Breast epithelium (tissue), 4 donors: Measurements from ENCODE around the gene PDZD8. TPM values are rescaled to one million over a fixed set of nuclear protein-coding genes. Genes with fewer than 3 reads are reported as not detected.

Experiments
- DNase-seq, 2 donors: peaks; one replicate each; pipeline ENCODE4 v3.0.0-alpha.2; 2019; ENCODE audit warnings: low spot score in 2 of 2
- H3K27ac ChIP-seq, 2 donors: fragments of 200-600 bp; sonication (generic) in 1 of 2; one replicate each; pipeline ENCODE4 v1.5.1; 2016 to 2019; ENCODE audit warnings: mild to moderate bottlenecking in 1 of 2
- H3K27me3 ChIP-seq, 2 donors: fragments of 200-600 bp; sonication (generic) in 1 of 2; one replicate each; pipeline versions ENCODE4 v1.5.1 to v1.6.0; 2017 to 2019; ENCODE audit warnings: control low read depth in 1 of 2, mild to moderate bottlenecking in 1 of 2
- H3K36me3 ChIP-seq: fragments of 200-600 bp; one replicate; pipeline ENCODE4 v1.5.1; 2019
- H3K4me1 ChIP-seq, 2 donors: fragments of 200-600 bp; sonication (generic); one replicate each; pipeline ENCODE4 v1.5.1; 2016 to 2019; ENCODE audit warnings: control low read depth in 1 of 2
- H3K4me3 ChIP-seq, 3 donors: fragments of 200-600 bp; sonication (generic); 1 replicate in 2 of 3; 2 replicates in 1 of 3; pipeline ENCODE4 v1.5.1; 2016 to 2019; ENCODE audit warnings: mild to moderate bottlenecking in 3 of 3, moderate library complexity in 2 of 3
- H3K9me3 ChIP-seq, 2 donors: fragments of 200-600 bp; sonication (generic) in 1 of 2; one replicate each; pipeline ENCODE4 v1.5.1; 2016 to 2019; ENCODE audit warnings: control low read depth in 1 of 2
- POLR2A ChIP-seq: fragments of 450-650 bp; IDR thresholded peaks from one replicate; pipeline ENCODE4 v1.6.1; 2016; ENCODE audit warnings: antibody characterized with exemption, mild to moderate bottlenecking, moderate library complexity
- POLR2AphosphoS5 ChIP-seq, 3 donors: sonication (generic); formaldehyde crosslinking; IDR thresholded peaks; one replicate each; pipeline ENCODE4 v1.6.1; 2017; ENCODE audit warnings: antibody characterized with exemption in 3 of 3
- intact Hi-C: fragments of 100-400 bp; cut with DNase I; formaldehyde crosslinking; loops from one replicate; pipeline ENCODE4 v1.15.1; 2023; ENCODE audit warnings: low total_unique reads
- total RNA-seq, 3 donors: library from RNA; depleted of rRNA; stranded (reverse); fragments of >200 nt; gene quantifications; one replicate each; pipeline ENCODE4 v1.1.0, GENCODE V29; 2016
- TF ChIP-seq, protein P1 (sequence below), 3 donors: fragments of 450-650 bp; IDR thresholded peaks; one replicate each; pipeline ENCODE4 v1.5.1; 2016 to 2017; ENCODE audit warnings: antibody characterized with exemption in 3 of 3, mild to moderate bottlenecking in 3 of 3, moderate library complexity in 3 of 3

The PDZD8 gene
- total RNA-seq, 3 donors from 2014 or later = 27.5 to 51.2 (median 27.9) TPM

DNA sequence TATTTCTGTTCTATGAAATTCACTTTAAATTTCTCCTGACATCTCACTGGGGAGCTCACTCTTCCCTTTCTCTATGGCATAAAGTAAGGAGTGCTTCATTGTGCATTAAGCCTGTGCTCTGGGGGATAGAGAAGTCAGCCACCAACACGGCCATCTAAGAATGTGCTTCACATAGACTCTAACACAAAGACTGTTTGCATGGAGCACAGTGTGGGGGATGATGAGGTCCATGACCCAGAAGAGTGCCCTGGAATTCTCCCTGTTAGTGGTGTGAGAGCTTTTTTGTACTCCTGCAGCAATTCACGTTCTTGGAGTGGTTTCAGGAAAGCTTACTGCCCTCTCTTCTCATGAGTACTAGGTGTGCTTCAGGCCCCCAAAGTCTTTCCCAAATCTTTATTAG lies 43.9 kb upstream of the PDZD8 start:
- no peaks in the 10 kb centered on the region for H3K27me3 ChIP-seq
- H3K36me3 ChIP-seq = no peaks in the 10 kb centered on the region
- intact Hi-C loops = no loop called here
- DNase-seq = no peak
- no peak overlapping the region for H3K27ac ChIP-seq
- TF ChIP-seq POLR2A = no peak
- TF ChIP-seq, protein P1, sequence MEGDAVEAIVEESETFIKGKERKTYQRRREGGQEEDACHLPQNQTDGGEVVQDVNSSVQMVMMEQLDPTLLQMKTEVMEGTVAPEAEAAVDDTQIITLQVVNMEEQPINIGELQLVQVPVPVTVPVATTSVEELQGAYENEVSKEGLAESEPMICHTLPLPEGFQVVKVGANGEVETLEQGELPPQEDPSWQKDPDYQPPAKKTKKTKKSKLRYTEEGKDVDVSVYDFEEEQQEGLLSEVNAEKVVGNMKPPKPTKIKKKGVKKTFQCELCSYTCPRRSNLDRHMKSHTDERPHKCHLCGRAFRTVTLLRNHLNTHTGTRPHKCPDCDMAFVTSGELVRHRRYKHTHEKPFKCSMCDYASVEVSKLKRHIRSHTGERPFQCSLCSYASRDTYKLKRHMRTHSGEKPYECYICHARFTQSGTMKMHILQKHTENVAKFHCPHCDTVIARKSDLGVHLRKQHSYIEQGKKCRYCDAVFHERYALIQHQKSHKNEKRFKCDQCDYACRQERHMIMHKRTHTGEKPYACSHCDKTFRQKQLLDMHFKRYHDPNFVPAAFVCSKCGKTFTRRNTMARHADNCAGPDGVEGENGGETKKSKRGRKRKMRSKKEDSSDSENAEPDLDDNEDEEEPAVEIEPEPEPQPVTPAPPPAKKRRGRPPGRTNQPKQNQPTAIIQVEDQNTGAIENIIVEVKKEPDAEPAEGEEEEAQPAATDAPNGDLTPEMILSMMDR (IDR thresholded peaks at IDR 0.05) = no peak
- no peak for TF ChIP-seq POLR2AphosphoS5 (IDR thresholded peaks at IDR 0.05)
- H3K4me3 ChIP-seq = no peak overlapping the region
- H3K9me3 ChIP-seq = peaks cover 0 to 18% of the 10 kb centered on the region in 2 donors
- no peaks in the 10 kb centered on the region for H3K4me1 ChIP-seq

DNA sequence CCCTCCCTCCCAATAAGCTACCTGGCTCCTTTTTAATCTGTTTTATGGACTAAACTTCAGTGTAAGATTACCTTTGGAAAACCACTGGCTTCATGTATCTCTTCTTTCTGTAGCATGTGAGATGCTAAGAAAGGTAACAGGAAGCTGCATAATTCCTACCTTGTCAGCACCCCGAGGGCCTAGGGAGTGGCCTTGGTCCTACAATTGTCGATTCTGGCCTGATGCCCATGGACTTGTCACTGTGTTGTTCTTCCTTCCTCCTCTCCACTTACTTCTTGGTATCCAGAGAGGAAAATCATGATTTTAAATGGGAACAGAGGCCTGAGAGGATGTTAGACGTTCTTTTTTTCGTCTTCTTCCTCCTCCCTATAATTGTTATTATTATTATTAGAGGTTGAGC lies 42.9 kb upstream of the PDZD8 start:
- DNase-seq = no peak
- TF ChIP-seq POLR2A = no peak
- TF ChIP-seq POLR2AphosphoS5 (IDR thresholded peaks at IDR 0.05) = no peak
- TF ChIP-seq, protein P1 (IDR thresholded peaks at IDR 0.05) = no peak
- intact Hi-C loops = no loop called here
- Histone ChIP-seq H3K27ac (no peak overlapping the region), H3K36me3 (no peaks in the 10 kb centered on the region), H3K27me3 (no peaks in the 10 kb centered on the region), H3K4me3 (no peak overlapping the region), H3K9me3 (peaks cover 0 to 18% of the 10 kb centered on the region in 2 donors), H3K4me1 (no peaks in the 10 kb centered on the region)

DNA sequence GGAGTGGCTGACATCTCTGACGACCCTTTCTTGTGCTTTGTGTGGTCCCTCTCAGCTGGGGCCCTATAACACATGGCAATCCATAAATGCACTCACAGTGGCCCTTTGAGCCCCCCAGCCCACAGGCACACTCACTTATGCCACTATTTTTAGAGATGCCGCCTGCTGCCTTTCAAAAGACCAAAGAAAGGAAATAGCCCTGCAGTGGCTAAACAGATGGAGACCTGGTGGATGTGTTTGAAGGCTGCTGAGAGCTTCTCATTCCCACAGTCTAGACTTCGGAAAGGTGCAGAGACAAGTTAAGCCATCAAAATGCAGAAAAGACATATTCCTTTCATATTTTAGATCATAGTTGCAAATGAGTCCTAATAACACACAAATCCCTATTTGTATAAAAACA lies 42.0 kb upstream of the PDZD8 start:
- Histone ChIP-seq H3K27me3 (no peaks in the 10 kb centered on the region), H3K36me3 (no peaks in the 10 kb centered on the region), H3K27ac (no peak overlapping the region), H3K4me1 (no peaks in the 10 kb centered on the region), H3K4me3 (no peak overlapping the region), H3K9me3 (peaks cover 0 to 18% of the 10 kb centered on the region in 2 donors)
- DNase-seq = no peak
- TF ChIP-seq, protein P1 (IDR thresholded peaks at IDR 0.05) = no peak
- TF ChIP-seq POLR2A = no peak
- TF ChIP-seq POLR2AphosphoS5 (IDR thresholded peaks at IDR 0.05) = no peak
- intact Hi-C loops = no loop called here

DNA sequence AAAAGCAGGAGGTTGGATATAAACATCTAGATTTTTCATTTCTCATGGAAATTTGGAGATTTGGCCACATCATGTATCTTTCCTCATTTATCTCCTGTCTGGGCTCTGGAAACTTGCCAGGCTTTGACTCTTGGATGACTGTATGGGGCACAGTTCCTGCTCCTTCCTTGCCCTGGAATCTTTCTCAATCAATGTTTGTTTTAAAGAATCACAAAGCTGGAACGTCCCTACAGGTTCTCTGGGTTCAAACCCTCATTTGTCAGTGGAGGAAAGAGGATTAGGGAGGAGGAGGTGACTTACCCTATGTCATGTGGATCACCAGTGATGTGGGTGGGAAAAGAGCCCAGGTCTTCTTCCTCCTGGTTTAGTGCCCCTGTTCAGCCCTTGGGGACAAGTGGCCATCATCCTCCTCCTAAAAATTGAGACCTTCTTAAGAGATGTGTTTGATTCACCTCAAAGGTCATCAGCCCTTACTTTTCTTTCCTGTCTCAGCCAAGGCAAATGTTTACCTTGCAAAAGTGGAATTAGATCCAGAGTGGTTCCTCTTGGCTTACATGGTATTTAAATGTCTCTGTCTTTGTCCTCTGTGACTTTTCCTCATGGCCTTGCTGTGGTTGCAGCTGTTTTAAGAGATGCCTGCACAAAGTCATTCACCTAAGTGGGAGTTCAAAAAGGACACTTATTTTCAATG lies 38.8 kb upstream of the PDZD8 start:
- H3K27me3 ChIP-seq = no peaks in the 10 kb centered on the region
- no peak overlapping the region for H3K4me3 ChIP-seq
- DNase-seq = no peak
- intact Hi-C loops = no loop called here
- no peak overlapping the region for H3K27ac ChIP-seq
- TF ChIP-seq POLR2AphosphoS5 (IDR thresholded peaks at IDR 0.05) (no peak), POLR2A (no peak)
- TF ChIP-seq, protein P1 (IDR thresholded peaks at IDR 0.05) = no peak
- no peaks in the 10 kb centered on the region for H3K4me1 ChIP-seq
- H3K9me3 ChIP-seq = no peaks in the 10 kb centered on the region
- no peaks in the 10 kb centered on the region for H3K36me3 ChIP-seq

DNA sequence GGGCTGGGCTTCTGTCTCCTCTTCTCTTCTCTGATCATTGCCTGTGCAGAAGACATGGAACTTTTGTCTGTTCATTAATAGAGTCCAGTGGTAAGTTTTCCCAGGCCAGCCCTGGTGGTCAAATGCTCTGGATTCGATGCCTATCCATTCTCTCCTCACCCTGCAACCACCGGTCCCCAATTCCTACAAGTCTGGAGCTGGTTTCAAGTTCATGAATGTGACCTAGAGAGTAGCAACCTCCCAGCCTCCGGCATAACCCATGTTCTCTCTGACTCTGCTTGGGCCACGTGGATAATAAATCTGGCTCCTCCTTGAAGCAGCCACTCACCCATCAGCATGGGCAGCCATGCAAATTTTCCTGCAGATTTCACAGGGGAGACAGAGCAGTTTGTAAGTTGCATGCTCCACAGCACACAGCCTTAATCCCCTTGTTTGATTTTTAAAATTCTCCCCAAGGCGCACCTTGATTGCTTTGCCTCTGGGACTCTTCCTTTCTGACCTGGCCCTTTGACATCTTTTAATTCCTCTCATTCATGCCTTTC lies 37.3 kb upstream of the PDZD8 start:
- no peak for TF ChIP-seq POLR2AphosphoS5 (IDR thresholded peaks at IDR 0.05)
- TF ChIP-seq, protein P1 (IDR thresholded peaks at IDR 0.05) = no peak
- no peak for TF ChIP-seq POLR2A
- Histone ChIP-seq H3K36me3 (no peaks in the 10 kb centered on the region), H3K4me1 (no peaks in the 10 kb centered on the region)

More for the DNA sequence above, 37.3 kb upstream of the PDZD8 start:
- intact Hi-C loops = no loop called here
- Histone ChIP-seq H3K27ac (no peak overlapping the region), H3K4me3 (no peak overlapping the region), H3K9me3 (no peaks in the 10 kb centered on the region), H3K27me3 (no peaks in the 10 kb centered on the region)
- DNase-seq = no peak
